ENCODE measurements around the gene PIK3IP1.

PIK3IP1 gene

GRCh38 chr22:31278151-31278621 lies 14.1 kb downstream of the PIK3IP1 start:
- no peak for DNase-seq

DNA sequence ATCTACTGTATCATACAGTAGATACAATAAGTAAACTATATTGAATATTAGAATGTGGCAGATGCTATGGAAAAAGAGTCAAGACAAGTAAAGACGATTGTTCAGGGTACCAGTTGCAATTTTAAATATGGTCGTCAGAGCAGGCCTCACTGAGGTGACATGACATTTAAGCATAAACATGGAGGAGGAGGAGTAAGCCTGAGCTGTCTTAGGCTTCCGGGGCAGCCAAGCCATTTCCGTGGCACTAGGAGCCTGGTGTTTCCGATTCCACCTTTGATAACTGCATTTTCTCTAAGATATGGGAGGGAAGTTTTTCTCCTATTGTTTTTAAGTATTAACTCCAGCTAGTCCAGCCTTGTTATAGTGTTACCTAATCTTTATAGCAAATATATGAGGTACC lies 14.5 kb downstream of the PIK3IP1 start:
- no peak for DNase-seq

DNA sequence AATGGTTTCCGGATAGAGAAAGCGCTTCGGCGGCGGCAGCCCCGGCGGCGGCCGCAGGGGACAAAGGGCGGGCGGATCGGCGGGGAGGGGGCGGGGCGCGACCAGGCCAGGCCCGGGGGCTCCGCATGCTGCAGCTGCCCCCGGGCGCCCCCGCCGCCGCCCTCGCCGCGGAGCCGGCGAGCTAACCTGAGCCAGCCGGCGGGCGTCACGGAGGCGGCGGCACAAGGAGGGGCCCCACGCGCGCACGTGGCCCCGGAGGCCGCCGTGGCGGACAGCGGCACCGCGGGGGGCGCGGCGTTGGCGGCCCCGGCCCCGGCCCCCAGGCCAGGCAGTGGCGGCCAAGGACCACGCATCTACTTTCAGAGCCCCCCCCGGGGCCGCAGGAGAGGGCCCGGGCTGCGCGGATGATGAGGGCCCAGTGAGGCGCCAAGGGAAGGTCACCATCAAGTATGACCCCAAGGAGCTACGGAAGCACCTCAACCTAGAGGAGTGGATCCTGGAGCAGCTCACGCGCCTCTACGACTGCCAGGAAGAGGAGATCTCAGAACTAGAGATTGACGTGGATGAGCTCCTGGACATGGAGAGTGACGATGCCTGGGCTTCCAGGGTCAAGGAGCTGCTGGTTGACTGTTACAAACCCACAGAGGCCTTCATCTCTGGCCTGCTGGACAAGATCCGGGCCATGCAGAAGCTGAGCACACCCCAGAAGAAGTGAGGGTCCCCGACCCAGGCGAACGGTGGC lies 15.7 kb downstream of the PIK3IP1 start:
- DNase-seq = no peak

DNA sequence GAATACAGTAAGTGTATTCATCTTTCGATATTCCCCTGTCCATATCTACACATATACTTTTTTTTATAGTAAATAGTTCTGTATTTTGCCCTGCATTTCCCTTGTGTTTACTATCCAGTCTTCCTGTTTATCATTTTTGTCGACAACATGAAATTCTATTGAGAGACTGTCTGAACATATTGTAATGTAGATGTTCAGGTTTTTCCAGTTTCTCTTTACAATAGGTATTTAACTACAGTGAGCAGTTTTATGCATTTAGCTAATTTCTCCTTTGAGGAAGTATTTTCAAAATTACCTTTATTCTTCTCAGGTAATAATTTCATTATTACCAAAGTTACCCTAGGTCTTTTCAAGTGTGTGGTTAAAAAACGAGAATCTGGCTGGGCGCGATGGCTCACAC lies 16.7 kb downstream of the PIK3IP1 start:
- no peak for DNase-seq

DNA sequence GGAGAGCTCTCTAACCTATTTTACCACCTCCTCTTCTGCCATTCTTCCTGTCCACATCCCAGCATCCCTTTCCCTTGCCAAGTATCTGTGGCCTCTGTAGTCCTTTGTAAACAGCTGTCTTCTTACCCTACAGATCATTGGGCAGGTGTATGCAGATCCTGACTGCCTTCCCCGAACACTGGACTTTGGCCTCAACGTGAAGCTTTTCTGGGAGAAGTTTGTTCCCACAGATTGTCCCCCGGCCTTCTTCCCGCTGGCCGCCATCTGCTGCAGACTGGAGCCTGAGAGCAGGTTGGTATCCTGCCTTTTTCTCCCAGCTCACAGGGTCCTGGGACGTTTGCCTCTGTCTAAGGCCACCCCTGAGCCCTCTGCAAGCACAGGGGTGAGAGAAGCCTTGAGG lies 17.3 kb downstream of the PIK3IP1 start:
- DNase-seq = no peak

DNA sequence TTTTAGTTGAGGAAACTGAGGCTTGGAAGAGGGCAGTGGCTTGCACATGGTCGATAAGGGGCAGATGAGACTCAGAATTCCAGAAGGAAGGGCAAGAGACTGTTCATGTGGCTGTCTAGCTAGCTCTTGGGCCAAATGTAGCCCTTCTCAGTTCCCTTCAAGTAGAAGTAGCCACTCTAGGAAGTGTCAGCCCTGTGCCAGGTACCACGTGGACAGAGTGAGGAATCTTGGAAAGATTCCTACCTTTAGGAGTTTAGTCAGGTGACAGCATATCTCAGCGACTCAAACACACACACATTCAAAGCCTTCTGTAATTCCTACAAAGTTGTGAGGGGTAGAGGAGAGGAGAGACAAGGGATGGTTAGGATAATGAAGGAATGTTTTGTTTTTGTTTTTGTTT lies 18.3 kb downstream of the PIK3IP1 start:
- no peak for DNase-seq

DNA sequence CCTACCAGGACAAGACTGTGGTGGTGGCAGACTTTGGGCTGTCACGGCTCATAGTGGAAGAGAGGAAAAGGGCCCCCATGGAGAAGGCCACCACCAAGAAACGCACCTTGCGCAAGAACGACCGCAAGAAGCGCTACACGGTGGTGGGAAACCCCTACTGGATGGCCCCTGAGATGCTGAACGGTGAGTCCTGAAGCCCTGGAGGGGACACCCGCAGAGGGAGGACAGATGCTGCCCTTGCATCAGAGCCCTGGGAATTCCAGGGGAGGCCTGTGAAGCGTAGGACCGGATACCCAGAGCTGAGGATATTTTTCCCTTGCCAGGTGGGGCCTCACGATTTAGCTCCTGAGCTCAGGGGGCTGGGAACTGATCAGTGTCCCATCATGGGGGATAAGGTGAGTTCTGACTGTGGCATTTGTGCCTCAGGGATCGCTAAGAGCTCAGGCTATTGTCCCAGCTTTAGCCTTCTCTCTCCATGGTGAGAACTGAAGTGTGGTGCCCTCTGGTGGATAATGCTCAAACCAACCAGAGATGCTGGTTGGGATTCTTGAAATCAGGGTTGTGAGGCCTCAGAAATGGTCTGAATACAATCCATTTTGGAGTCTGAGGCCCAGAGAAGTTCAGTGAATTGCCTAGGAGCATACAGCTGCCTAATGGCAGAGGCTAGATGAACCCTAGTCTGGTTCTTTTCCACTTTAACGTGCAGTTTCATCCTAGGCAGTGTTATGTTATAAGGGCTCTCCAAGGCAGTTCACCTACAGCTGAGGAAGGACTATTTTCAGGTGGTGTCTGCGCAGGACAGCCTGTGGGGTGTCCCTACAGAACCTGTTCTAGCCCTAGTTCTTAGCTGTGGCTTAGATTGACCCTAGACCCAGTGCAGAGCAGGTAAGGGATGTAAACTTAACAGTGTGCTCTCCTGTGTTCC lies 19.5 kb downstream of the PIK3IP1 start:
- DNase-seq = peak; percentile 68

DNA sequence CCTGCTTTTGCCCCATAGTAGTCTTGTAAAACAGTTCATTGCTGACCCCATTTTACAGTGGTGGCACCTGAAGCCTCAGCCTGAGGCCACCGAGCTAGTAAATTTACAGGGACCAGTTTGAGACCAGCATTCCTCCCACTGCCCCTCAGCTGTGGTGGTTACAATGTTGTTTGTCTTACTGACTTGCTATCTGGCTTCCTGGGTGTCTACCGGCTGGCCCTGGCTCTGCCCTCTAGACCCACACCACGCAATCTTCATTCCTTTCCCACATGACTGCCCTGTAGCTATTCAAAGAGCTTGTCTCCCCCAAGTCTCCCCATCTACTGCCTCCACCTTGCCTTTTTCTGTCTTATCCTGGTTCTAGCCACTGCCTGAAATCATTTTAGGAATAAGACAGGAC lies 20.8 kb downstream of the PIK3IP1 start:
- DNase-seq = no peak

- no peak for DNase-seq
Observed at GRCh38 chr22:31271026-31271425, 21.3 kb downstream of the PIK3IP1 start.

- no peak for DNase-seq
Observed at GRCh38 chr22:31269892-31270579, 22.3 kb downstream of the PIK3IP1 start.

- no peak for DNase-seq
Observed at GRCh38 chr22:31268281-31268680, 24.0 kb downstream of the PIK3IP1 start.

- no peak for DNase-seq
Observed at GRCh38 chr22:31263896-31264640, 28.2 kb downstream of the PIK3IP1 start.

GRCh38 chr22:31262312-31263133 lies 29.8 kb downstream of the PIK3IP1 start:
- no peak for DNase-seq

DNA sequence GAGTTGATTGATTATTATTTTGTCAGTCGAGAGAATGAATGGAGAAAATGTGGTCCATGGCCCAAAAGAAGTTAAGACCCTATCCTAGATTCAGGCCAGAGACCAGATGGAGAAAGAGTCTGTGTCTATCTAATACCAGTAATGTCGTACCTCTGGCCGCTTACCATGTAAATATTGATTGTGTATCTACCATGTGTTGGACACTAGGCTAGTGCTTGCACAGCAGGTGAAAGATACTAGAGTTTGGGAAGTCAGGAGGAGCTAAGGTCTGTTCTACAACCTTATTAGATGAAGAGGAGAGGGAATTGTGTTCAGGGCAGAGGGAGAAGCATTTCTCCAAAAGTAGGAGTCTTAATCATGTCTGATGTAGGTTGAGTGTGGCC lies 31.8 kb downstream of the PIK3IP1 start:
- no peak for DNase-seq

DNA sequence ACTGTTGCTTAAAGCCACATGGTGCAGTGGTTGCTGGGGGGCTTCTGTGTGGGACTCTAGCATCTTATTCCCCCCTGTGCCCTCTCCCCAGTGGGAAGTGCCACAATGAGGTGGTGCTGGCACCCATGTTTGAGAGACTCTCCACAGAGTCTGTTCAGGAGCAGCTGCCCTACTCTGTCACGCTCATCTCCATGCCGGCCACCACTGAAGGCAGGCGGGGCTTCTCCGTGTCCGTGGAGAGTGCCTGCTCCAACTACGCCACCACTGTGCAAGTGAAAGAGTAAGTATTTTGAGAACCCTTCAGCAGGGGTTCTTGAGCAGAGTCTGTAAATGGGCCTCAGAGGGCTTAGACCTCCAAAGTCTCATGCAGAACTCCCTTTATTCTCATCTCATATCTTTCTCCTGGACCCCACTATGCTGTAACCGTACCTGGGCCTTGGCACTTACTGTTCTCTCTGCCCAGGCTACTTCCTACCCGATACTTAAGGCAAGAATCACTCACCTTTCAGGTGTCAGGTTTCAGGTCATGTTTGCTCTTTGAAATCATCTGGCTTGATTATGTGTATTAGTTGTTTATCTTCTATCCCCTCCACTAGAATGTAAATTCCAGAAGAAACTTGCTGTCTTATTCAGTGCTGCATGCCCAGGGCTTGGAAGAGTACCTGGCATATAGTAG lies 32.4 kb downstream of the PIK3IP1 start:
- DNase-seq = no peak

GRCh38 chr22:31253949-31254348 lies 38.3 kb downstream of the PIK3IP1 start:
- no peak for DNase-seq

GRCh38 chr22:31250740-31251600 lies 41.3 kb downstream of the PIK3IP1 start:
- no peak for DNase-seq

DNA sequence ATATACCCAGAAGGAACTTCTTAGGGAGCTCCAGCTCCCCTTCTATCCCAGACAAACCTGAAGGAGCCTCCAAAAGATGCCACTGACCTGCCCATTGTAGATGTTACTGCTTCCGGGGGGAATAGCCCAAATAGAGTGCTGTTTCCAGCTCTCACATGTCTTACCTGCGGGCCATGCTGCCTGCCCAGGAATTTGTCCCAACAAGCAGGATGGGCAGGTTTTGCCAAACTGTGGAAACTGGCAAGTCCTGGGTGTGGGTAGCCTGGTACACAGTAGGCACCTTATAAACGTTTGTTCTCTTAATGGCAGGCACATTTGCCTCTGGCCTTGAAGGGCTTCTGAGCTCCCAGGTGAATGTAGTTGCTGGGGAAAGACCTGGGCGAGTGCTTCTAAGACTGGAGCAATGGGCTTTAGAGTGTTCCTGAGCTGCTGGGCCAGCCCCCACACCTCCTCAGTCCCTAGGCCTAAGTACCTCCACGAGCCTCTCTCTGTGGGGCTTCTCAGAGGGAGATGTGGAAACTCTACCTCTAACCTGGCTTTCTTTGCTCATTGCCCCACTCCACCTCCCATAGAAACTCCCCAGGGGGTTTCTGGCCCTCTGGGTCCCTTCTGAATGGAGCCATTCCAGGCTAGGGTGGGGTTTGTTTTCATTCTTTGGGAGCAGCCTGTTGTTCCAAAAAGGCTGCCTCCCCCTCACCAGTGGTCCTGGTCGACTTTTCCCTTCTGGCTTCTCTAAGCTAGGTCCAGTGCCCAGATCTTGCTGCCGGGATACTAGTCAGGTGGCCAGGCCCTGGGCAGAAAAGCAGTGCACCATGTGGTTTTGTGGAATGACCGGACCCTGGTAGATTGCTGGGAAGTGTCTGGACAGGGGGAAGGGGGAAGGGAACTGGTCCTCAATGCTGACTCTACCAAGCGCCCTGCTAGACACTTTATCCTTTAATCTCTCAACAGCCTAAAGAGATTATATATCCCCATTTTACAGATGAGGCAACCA lies 43.0 kb downstream of the PIK3IP1 start:
- no peak for DNase-seq

Measured in suppressor macrophage treated with lipopolysaccharide for 4 hours (primary cell).